ENCODE results near the gene TMEM45A.
A peak's percentile ranks its signal among the peaks of the same experiment; 100 is the strongest.
"Not testable (repeated sequence)": the region's sequence is repeated elsewhere in the genome, so short reads cannot be mapped to it uniquely, and the experiment has no call there.

Gene TMEM45A

GRCh38 chr3:100578646-100579045 lies 86.2 kb downstream of the TMEM45A start:
- DNase-seq (ENCODE audit: low spot score): no peak

- no peak for DNase-seq (ENCODE audit: low spot score)
Measured at GRCh38 chr3:100580147-100580546, 87.7 kb downstream of the TMEM45A start.

- DNase-seq (ENCODE audit: low spot score): no peak
Measured at GRCh38 chr3:100581650-100582049, 89.2 kb downstream of the TMEM45A start.

DNA sequence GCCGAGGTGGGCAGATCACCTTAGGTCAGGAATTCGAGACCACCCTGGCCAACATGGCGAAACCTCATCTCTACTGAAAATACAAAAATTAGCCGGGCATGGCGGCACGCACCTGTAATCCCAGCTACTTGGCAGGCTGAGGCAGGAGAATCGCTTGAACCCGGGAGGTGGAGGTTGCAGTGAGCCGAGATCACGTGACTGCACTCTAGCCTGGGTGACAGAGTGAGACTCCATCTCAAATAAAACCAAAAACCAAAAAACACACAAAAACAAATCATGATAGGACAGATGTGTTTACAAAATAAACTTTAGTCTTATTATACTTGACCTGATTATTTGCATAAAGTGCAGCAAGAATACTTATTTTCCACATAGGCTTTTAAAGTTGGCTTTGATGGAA lies 89.7 kb downstream of the TMEM45A start:
- not testable (repeated sequence) for DNase-seq (ENCODE audit: low spot score)

DNA sequence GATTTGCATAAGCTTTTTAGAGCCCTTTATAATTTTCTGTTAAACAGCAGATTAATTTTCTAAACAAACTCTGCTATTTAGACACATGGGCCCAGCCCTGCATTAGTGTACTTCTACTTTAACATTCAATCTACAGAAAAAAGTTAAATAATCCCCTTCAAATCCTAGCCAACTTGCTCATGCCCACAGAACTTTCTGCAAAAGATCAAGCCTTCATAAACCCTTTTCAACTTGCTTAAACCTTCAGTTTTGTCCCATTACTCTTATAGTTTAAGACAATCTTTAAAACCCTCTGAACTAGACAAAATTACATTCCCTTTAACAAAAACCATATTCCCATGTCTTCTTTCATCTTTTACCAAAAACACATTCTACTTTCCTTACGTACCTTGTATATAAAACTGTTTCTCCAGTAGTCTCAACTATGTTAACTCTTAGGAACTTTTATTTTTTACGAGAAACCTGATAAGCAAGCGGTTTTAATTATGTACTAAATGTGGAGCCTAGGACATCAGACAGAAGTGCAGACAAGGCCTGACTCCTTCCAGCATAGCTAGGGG lies 91.8 kb downstream of the TMEM45A start:
- DNase-seq (ENCODE audit: low spot score): no peak

DNA sequence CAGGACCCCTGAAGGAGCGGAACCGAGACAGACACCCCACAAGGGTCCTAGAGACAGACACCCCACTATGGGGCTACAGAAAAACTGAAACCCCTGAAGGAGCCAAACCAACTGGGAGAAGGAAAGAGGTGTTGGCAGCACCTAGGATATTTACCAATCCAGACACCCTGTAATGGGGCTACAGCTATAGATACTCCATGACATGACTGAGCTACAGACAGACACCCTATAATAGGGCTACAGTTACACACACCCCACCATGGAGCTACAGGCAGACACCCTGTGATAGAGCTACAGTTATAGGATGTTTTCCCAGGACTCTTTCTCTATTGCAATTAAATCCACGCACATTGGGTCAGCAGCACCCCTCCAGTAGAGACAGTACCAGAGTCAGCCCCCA lies 94.4 kb downstream of the TMEM45A start:
- DNase-seq (ENCODE audit: low spot score): no peak

GRCh38 chr3:100588251-100588650 lies 95.8 kb downstream of the TMEM45A start:
- no peak for DNase-seq (ENCODE audit: low spot score)

- DNase-seq (ENCODE audit: low spot score): peak; percentile 79
Measured at GRCh38 chr3:100590114-100590839, 97.9 kb downstream of the TMEM45A start.

GRCh38 chr3:100590840-100591147 lies 98.4 kb downstream of the TMEM45A start:
- DNase-seq (ENCODE audit: low spot score): no peak

DNA sequence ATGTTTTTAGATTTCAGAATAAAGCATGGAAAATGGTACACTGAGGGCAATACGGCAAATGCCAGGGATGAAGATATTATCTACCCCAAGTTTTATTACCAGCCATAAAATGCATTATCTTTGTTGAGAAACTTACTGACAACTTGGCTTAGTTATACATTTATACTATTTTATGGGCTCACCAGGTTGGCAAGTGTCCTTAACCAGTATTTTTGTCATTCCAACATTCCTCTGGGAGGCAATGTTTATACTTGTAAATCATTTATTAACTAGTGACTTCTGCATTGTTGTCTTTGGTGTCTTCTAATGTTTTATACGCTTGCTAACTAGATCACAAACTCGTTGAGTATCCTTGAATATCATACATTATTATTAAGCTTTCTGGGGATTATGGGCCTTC lies 99.0 kb downstream of the TMEM45A start:
- no peak for DNase-seq (ENCODE audit: low spot score)

GRCh38 chr3:100600181-100601042 lies 108.0 kb downstream of the TMEM45A start:
- DNase-seq (ENCODE audit: low spot score): no peak

GRCh38 chr3:100602506-100603444 lies 110.4 kb downstream of the TMEM45A start:
- DNase-seq (ENCODE audit: low spot score): no peak

DNA sequence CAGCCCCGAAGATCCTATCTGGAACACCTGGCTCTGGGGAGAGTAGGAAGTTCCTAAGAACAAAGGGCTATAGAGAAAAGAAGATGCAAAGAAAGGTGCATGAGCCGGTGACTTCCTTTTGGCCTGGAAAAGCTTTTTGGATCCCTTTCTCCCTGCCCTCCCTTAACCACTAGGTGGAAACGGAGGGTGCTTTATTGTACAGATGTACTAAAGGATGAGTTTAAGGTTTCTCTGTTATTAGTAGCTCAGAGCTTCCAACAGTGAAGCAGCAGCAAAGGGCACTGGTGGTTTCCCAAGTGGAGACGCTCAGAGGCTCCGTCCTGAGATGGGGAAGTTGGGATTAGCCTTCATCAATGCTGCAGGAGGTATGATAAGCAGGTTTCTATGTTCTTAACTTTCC lies 111.0 kb downstream of the TMEM45A start:
- peak; percentile 20 for DNase-seq (ENCODE audit: low spot score)

DNA sequence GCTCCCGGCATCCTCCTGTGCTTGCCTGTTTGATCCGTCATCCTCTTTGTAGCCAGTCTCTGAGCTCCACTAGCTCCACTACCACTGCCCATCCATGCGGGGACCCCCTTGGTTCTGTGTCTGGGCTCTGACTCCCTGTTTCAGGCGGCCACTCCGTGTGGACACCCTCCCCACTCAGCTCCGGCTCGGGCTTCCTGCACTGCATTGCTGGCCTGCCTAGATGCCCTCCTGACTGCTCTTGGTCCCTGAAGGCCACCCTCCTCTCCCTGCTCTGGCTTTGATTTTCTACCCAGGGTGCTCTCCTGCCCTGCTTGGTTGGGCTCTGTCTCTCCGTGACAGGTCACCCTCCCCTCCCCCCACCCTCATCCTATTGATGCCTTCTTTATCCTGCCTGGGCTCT lies 112.9 kb downstream of the TMEM45A start:
- DNase-seq (ENCODE audit: low spot score): no peak

GRCh38 chr3:100606894-100607512 lies 114.6 kb downstream of the TMEM45A start:
- DNase-seq (ENCODE audit: low spot score): no peak

GRCh38 chr3:100609305-100609704 lies 116.9 kb downstream of the TMEM45A start, which contains the start of gene ADGRG7:
TSS of gene ADGRG7 (plus strand) at chr3:100609601. CDS start at chr3:100609857, 256 bp downstream.
- DNase-seq (ENCODE audit: low spot score): no peak

- DNase-seq (ENCODE audit: low spot score): no peak
Measured at GRCh38 chr3:100609963-100610362, 117.5 kb downstream of the TMEM45A start.

GRCh38 chr3:100611221-100611620 lies 118.8 kb downstream of the TMEM45A start:
- no peak for DNase-seq (ENCODE audit: low spot score)

DNA sequence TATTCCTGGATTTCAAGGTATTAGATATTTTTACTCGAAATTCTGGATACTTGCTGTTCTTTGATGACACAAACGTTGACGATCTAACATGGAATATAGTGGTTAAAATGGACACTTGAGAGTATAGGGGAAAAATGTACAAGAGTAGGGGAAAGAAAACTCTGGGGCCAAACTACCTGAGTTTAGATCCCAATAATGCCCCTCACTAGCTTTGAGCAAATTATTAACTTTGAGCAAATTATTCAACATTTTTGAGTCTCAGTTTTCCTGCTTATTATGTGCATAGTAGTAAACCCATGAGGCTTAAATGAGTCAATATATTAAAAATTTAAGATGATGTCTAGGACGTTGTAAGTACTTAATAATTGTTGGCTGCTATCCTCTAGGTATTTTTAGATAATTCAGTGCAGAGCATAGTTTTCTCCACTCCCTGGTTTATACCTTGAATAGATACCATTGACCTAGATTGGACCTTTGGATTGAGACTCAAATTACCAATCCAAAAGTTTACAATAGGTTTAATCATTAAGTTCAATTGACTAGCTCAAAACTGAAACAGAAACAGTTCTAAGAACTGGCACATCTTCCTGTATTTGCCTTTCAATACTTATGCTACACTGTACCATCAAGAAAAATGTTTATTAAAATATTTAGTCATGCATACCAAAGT lies 121.4 kb downstream of the TMEM45A start:
- DNase-seq (ENCODE audit: low spot score): no peak

- DNase-seq (ENCODE audit: low spot score): no peak
Measured at GRCh38 chr3:100614941-100615340, 122.5 kb downstream of the TMEM45A start.

DNA sequence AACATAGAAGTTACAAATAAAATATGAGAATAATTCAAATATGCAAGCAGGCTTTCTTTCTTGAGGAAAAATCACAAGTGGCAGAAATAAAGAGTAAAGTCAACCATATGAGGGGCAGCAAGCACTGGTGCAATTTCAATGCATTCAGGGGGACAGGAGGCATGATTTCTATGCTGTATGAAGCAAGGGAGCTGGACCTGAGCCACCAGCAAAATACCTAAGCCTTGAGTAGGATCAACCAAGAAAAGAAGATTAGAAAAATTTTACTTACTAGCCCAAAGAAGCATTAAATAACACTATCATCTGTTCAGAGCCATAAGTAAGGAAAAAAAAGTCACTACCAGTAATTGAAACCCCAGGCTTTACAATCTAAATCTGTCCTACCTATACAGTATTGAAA lies 123.3 kb downstream of the TMEM45A start:
- no peak for DNase-seq (ENCODE audit: low spot score)

All from cerebellar cortex (tissue), 1 donor.